Endothelial cell of hepatic sinusoid (primary cell): Measurements from ENCODE around the gene AKT3.

Source experiments
- in situ Hi-C: cut with HindIII; loops from 2 replicates; pipeline ENCODE4 v1.10.0; 2017; ENCODE audit warnings: low sequenced_read_pairs

Gene AKT3

GRCh38 chr1:243447347-243447746 lies 402.7 kb downstream of the AKT3 start:
- in situ Hi-C loops, result no loop called here

GRCh38 chr1:243443557-243443956 lies 406.5 kb downstream of the AKT3 start:
- in situ Hi-C loops, result no loop called here

DNA sequence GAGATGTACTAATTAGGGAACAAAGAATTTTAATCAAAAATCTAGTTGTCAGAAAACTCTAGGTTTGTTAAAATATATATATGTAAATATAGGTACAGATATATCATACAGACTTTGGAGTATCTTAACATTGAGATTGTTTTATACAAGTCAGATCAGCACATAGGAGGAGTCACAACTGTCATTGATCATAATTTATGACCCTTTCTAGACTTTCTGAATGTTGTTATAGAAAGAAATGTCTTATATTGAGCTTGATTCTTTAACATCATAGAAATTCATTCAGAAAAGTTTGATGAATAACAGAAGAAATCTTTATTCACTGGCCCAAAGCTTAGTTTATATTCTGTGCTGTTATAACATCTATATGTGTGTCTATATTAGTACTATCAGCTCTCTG lies 408.4 kb downstream of the AKT3 start:
- in situ Hi-C loops, result no loop called here

GRCh38 chr1:243440406-243440805 lies 409.6 kb downstream of the AKT3 start:
- in situ Hi-C loops, result no loop called here

DNA sequence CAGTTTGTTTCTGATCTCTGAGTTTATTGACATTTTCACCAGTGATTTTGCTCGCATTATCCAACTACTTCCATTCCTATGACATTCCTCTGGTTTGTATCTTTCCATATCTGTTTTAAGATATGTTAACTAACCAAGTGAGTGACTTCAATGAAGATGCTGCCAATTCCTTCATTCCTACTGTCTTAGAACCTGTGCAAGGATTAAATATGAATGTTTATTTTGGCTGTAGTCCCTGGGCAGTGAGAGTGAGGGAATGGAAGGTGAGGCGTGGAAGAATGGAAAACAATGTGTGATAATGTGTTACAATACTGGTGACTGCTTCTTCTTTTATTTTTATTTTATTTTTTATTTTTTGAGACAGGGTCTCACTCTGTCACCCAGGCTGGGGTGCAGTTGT lies 411.2 kb downstream of the AKT3 start:
- in situ Hi-C loops, result no loop called here
